Fibroblast of mammary gland (primary cell): ENCODE data around the gene PHIP.

Experiments
- DNase-seq: peaks from one replicate; pipeline ENCODE4 v3.0.0-alpha.2; 2010; ENCODE audit warnings: low read depth
- H3K4me3 ChIP-seq: 2 replicates; pipeline ENCODE4 v1.5.1; 2011; ENCODE audit warnings: low read depth, mild to moderate bottlenecking, low read length, moderate library complexity; ENCODE audit not compliant: control insufficient read depth
- TF ChIP-seq, protein P1 (sequence below): conservative IDR thresholded peaks from 2 replicates; pipeline ENCODE4 v1.5.1; 2011; ENCODE audit warnings: low read depth, low read length, inconsistent platforms; ENCODE audit not compliant: control insufficient read depth, insufficient read depth

Gene PHIP

DNA sequence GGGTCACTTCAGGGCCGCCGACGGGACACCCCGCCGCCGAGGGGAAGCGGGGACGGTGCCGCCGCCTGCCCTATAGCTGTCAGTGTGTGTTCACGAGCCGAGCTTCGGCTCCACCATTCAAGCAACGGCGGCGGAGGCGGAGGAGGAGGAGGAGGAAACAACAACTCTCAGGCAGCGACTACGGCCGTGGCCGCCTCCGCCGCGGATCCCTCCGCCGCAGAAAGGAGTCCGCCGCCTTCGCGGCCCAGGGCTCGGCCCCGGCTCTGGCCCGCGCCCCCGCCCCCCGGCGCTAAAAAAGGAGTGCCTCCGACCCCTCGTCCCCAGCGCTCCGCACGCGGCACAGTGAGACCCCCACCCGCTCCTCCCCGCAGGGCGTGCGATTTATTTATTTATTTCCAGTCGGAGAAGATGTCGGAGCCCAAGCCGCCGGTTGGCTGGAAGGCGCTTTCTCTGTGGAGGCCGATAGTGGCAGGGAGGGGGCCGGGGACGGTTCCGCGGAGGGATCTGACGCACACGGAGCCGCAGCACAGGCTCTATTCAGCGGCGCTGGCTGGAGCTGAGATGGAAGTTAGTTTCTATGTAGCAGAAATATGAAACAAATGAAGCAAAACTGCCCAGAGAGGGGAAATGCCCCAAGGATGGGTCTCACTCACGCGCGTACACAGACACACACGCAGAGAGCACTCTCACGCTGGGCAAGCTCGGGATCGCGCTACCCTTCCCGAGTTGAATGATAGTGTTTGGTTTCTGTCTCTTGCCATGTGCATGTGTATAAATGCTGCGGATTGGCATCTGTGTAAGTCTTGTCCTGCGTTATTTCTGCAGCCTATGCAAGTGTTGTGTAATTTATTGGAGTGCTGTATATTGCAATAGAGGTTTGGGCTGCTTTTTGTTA is at the start of gene PHIP:
Gene PHIP (minus strand): TSS at position 180 of the 895 bp plus-strand sequence. CDS start 186 bp downstream, outside the sequence.
- peak; percentile 96 for DNase-seq
- TF ChIP-seq, protein P1, sequence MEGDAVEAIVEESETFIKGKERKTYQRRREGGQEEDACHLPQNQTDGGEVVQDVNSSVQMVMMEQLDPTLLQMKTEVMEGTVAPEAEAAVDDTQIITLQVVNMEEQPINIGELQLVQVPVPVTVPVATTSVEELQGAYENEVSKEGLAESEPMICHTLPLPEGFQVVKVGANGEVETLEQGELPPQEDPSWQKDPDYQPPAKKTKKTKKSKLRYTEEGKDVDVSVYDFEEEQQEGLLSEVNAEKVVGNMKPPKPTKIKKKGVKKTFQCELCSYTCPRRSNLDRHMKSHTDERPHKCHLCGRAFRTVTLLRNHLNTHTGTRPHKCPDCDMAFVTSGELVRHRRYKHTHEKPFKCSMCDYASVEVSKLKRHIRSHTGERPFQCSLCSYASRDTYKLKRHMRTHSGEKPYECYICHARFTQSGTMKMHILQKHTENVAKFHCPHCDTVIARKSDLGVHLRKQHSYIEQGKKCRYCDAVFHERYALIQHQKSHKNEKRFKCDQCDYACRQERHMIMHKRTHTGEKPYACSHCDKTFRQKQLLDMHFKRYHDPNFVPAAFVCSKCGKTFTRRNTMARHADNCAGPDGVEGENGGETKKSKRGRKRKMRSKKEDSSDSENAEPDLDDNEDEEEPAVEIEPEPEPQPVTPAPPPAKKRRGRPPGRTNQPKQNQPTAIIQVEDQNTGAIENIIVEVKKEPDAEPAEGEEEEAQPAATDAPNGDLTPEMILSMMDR = no peak

DNA sequence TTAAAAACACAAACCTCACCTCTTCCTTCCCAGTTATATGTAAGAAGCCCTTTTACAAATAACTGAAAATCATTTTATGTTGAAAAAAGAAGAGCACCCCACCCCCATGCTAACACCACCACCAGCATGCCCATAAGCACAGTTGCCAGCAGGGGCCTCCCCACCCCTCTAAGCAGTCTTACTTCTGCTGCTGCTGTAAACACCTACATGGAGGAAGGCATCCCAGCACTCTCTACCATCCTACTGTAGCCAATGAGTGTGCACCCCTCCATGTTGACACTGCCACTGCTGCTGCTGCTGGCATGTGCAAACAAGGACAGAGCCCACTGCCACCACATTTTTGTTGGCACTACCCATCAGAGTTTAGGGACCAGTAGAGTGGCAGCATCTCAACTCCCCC is 49.6 kb upstream of the PHIP start:
- H3K4me3 ChIP-seq = no peak overlapping the region
- TF ChIP-seq, protein P1 = no peak
- DNase-seq = no peak

More for the DNA sequence above, at the start of gene PHIP:
- H3K4me3 ChIP-seq = peak within 1 kb of the TSS; percentile 81

DNA sequence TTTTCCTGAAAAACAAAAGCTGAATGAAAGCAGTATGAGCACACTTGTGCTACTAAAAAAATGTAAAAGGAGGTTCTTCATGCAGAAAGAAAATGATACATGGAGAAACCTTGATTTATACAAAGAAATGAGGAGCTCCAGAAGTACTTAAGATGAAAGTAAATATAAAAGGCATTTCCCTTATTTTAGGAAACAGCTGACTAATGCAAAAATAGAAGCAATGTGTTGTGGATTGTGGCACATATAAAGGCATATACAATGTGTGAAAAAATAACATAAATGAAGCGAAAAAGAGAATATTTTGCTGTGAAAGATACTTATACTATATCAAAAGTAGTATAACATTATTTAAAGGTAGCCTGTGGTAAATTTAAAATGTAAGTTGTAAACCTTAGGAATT is 41.2 kb upstream of the PHIP start:
- DNase-seq = no peak
- no peak overlapping the region for H3K4me3 ChIP-seq
- TF ChIP-seq, protein P1 = no peak

DNA sequence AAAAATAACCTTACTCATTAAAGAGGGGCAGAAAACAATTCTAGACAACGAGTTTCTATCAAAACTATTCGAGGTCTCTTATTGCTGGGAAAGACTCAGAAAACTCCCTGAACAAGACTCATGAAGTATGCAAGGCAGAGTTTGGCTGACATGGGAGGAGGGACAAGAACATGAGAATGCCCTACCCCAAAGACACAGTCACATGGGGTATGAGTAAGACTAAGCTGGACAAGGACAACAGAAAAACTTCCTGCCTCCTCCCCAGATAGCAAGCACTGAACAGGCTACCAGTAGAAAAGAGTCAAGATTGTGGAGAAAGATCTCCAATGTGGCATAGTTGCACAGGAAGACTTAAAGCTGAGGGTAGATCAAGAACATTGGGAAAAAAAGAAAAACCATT is 39.7 kb upstream of the PHIP start:
- peak; percentile 29 for DNase-seq
- TF ChIP-seq, protein P1 = no peak
- no peak overlapping the region for H3K4me3 ChIP-seq

DNA sequence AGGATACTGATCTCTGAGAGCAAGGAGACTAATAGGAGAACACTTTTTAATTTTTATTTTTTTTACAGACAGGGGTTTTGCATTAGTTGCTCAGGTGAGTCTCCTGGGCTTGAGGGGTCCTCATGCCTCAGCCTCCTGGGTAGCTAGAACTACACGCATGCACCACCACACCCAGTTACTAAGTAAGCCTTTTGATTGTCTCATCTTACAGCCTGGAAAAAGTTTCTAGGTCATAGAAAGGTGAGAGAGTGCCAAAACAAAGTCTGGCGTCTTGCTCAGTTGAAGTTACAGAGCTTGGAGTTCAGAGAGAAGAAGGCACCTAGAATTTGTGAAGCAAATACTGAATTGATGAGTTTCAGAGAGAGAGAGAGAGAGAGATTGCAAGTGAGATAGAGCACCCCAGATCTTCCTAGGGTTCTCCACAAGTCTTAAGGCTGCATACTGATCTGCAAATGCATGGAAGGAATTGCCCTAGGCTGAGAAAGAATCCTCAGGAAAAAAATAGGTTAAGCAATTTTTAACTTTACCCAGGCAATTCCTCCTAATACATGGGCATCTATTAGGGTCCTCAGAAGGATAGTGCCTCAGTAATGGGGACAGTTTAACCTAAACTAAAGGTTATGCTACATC is 37.6 kb upstream of the PHIP start:
- TF ChIP-seq, protein P1 = no peak
- no peak overlapping the region for H3K4me3 ChIP-seq
- DNase-seq = no peak

DNA sequence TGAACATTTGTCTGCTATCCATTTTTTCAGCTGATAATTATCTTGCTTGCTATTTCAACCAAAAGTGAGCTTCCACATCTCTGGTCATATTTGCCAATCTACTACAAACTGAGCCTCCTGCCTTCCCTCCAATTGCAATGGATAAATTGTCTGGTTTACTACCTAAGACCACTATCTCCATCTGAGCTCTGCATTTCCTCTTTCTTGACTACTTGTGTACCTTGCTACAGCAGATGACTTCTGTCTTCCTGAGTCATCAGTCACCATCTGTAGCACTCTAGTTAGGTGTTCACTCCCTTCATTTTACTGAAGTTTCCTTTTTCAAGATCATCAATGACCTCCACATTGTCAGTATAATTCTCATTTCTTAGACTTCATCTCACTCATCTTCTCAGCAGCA is 33.5 kb upstream of the PHIP start:
- TF ChIP-seq, protein P1 = no peak
- no peak for DNase-seq
- no peak overlapping the region for H3K4me3 ChIP-seq
